AG08395 (cell line): Measurements from ENCODE around the gene DNAJB1.

Experiments used
- DNase-seq: peaks from one replicate; pipeline ENCODE4 v3.0.0; 2012; ENCODE audit warnings: mixed read lengths, low spot score

Gene DNAJB1

DNA sequence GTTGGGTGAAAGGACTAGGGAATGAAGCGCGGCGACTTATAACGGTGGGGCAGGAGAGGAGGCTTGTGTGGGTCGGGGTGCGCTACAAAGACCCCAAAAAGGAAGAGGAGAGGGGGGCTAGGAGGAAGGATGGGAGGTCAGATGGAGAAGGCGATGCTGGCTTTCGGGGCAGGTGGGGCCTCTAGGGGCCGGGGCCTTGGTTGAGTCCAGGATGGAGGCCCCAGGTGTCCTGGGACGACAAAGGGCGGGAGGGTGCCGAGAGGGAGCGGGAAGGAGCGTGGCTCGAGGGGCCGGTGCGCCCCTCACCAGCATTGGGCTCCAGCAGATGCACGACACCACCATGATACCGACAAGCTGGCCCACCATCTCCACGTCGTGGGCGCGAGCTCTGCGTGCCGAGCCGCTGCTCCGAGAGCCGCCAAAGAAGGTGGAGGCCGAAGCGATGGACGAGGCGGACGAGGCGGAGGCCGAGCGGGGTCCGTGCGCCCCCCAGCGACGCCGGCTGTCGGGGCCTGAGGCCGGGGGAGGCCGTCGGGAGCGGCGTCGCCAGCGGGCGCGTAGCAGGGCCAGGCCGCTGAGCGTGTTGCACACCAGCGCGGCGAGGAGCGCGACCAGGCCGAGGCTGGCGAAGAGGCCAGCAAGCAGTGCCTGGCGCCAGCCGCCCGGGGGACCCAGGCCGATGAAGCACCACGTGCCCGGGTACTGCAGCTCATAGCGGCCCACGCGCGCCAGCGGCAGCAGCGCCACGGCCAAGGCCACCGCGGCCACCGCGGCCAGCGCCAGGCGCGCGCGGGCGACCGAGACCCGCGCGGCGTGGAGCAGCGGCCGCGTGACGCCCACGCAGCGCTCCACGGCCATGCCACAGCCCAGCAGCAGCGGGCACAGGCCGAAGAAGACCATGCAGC lies 44.9 kb downstream of the DNAJB1 start:
- DNase-seq, result no peak

DNA sequence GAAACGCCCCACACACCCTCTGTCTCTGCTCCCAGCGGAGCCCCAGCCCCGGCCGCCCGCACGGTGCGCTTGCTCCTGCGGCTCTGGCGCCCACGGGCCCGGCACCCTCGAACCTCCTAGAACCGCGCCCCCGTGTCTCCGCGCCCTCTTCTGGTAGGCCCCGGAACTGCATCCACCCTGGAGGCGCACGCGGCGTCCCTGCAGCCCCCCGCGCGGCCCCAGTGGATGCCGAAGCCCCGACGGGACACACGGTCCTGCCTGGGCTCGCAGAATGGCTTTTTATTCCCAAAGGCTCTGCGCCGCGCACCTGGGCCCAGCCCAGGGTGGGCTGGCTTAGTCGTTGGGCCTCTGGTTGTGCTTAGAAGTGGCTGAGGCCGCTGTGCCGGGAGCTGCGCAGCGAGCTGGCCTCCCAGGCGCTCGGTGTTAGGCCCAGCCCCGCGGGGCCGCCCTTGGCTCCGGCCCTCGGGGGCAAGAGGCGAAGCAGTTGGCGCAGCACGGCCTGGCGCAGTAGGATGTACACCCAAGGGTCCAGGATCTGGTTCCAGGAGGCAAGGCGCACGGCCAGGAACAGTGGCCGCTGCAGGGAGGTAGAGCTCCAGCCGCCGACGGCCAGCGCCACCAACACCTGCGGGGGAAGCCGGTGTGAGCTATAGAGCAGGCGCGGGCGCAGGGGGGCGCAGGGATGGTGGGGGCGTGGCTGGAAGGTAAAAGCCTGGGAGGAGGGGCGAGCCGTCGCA lies 45.8 kb downstream of the DNAJB1 start:
- peak; percentile 82 for DNase-seq

- no peak for DNase-seq
Measured at GRCh38 chr19:14471436-14472187, 46.6 kb downstream of the DNAJB1 start.

DNA sequence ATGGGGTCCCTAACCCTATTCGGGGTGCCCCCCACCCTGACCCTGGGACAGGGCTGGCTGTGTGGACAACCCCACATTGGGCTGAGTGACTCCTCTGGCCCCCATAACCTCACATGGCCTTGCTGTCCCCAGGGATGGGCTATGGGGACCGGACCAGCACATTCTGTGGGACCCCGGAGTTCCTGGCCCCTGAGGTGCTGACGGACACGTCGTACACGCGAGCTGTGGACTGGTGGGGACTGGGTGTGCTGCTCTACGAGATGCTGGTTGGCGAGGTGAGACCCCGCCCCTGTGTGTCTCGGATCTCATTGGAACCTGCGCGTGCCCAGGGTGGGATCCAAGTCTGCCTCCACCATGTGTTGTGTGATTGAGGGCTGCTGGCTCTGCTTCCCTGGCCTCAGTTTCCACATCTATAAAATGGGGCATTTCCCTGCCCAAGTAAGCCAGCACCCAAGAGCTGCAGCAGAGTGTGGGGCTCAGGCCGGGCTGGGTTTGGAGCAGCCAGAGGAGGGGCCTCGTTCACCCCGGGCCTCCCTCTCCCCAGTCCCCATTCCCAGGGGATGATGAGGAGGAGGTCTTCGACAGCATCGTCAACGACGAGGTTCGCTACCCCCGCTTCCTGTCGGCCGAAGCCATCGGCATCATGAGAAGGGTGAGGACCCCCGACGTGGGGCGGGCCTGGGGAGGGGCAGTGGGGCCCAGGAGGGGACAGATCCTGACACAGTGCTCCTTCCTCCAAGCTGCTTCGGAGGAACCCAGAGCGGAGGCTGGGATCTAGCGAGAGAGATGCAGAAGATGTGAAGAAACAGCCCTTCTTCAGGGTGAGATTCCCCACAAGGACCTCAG lies 47.9 kb downstream of the DNAJB1 start:
- no peak for DNase-seq

- no peak for DNase-seq
Measured at GRCh38 chr19:14467816-14468215, 50.4 kb downstream of the DNAJB1 start.

- DNase-seq, result no peak
Measured at GRCh38 chr19:14467391-14467790, 50.8 kb downstream of the DNAJB1 start.
